DMS 273 (cell line): ENCODE data around the gene ATPAF1.
"Not testable (repeated sequence)": the region's sequence is repeated elsewhere in the genome, so short reads cannot be mapped to it uniquely, and the experiment has no call there.

Source experiments
- DNase-seq: peaks from one replicate; lab custom pipeline; 2025; ENCODE audit not compliant: unreplicated experiment; lab: John Stamatoyannopoulos, UW

ATPAF1 gene

DNA sequence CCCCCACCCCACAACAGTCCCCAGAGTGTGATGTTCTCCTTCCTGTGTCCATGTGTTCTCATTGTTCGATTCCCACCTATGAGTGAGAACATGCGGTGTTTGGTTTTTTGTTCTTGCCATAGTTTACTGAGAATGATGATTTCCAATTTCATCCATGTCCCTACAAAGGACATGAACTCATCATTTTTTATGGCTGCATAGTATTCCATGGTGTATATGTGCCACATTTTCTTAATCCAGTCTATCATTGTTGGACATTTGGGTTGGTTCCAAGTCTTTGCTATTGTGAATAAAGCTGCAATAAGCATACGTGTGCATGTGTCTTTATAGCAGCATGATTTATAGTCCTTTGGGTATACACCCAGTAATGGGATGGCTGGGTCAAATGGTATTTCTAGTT lies 17.0 kb downstream of the ATPAF1 start:
- not testable (repeated sequence) for DNase-seq

DNA sequence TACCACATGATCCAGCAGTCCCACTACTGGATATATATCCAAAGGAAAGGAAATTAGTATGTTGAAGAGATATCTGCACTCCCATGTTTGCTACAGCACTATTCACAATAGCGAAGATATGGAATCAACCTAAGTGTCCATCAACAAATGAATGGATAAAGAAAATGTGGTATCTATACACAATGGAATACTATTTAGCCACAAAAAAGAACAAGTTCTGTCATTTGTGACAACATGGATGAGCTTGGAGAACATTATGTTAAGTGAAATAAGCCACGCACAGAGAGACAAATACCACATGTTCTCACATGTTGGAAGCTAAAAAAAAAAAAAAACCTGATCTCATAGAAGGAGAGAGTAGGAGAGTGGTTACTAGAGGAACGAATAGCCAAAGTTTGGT lies 17.7 kb downstream of the ATPAF1 start:
- no peak for DNase-seq

DNA sequence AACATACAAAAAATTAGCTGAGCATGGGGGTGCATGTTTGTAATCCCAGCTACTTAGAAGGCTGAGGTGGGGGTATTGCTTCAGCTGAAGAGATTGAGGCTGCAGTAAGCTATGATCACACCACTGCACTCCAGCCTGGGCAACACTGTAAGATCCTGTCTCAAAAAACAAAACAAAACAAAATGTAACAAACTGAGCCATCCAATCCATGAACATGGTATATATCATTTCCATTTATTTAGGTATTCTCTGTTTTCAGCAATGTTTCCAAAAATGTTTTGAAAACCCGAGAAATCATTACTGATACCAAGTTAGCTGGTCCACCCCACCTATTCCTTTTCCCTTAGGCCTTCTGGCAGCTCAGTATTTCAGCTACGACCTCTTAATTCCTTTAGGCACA lies 18.4 kb downstream of the ATPAF1 start:
- no peak for DNase-seq

DNA sequence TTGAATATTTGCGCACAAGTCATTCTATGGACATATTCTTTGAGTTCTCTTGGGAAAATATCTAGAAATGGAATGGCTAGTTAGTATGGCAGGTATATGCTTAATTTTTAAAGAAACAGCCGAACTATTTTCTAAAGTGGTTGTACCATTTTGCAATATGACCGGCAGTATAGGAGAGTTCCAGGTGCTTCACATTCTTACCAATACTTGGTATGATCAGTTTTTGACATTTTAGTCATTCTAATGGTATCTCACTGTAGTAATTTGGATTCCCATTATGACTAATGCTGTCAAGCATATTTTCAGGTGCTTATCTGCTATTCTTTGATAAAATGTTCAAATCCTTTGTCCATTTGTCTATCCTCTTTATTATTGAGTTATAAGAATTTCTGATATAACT lies 20.6 kb downstream of the ATPAF1 start:
- no peak for DNase-seq

DNA sequence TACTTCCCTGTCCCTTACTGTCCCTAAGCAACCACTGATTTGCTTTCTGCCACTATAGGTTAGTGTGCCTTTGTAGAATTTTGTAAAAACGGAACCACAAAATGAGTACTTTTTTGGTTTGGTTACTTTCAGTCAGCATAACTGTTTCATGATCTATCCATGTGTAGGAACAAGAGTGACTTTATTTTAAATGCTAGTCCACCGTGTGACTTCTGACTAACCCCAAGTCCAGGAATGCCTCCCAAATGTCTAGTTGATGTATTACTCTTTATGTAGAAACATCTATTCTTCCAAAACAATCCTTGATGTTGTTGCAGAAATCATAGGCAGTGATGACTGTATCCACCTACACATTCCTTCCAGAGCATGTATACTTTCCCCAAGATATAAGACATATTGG lies 21.3 kb downstream of the ATPAF1 start:
- no peak for DNase-seq

DNA sequence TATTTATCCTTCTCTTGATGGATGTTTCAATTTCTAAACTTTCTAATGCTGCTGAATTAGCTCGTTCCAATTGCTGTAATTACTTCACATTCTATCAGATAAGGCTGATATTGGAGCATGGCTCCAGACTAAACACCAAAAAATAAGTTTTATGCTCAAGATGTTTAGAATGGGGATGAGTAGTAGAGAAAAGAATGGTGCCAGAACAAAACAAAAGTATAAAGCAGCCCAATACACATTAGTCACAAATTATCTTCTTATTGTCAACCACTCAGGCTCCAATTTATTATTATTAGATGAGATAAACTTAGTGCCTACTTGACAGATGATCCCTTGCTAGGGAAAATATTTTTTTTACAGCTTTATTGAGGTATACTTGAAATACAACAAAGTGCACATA lies 21.8 kb downstream of the ATPAF1 start:
- DNase-seq = no peak

DNA sequence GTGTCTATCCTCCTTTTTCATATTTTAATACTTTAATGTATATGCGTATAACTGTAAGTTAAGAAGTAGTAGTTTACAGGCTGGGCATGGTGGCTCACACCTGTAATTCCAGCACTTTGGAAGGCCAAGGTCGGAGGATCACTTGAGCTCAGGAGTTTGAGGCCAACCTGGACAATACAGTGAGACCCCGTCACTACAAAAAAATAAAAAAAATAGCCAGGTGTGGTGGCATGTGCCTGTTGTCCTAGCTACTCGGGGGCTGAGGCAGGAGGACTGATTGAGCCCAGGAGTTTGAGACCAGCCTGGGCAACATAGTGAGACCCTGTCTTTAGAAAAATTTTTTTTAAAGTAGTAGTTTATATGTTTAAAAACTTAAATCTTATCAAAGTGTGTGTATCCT lies 22.3 kb downstream of the ATPAF1 start:
- no peak for DNase-seq

DNA sequence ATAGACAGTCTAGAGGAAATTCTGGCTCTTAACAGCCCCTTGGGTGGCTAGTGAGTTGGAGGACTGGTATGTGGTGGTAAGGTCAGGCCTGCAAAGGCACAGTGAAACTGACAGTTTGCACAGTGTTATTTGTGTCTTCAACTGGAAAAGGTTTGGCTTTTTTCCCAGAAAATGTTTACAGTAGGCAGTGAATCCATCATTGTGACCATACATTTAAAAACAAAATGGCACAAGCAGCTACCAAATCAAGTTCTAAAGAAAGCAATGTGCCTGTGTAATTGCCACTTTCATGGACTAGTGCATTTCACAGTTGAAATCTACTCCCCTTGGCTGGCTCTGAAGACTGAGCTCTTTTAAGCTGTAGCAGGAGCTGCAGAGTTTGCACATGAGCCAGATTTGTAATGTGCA lies 24.8 kb downstream of the ATPAF1 start:
- peak; percentile 82 for DNase-seq

DNA sequence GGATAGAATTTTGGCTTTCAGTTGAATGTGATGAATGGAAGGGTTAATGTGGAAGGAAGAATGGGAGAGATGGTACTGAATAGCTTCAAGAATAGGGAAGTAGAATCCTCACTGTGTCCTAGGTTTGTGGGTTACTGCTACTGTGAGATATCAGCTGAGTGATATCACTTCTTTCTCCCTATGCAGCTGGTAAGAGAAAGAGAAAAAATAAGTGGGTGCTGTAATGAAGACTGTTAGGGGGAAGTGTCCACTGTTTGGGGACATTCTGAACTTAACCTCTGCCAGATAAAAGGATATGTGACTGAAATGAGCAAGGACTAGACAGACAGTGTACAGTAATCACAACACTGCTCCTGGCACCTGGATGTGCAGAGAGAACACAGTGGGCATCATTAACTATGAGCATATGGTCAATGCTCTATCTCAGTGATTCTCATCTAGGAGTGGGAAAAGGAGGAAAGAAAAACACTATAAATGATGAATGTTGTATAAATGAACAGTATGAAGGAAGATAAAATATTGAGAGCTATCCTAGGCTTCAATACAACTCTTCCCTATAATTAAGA lies 26.0 kb downstream of the ATPAF1 start:
- DNase-seq = no peak

DNA sequence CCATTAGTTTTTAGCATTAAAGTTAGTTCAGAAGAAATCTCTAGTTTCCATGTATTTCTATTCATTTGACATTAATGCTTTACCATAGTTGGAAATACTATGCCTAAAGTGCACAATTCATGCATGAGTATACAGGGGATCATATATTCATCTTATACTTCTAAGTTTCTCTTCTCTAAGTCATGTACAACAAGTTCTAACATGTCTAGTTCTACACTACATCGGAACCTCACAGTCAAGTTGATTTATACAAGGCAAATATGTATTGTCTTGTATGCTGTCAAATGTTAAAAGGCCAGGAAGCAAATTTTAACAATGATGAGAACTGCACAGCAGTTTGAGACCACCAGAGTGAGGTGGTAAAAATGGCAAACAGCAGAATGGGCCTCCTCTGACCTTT lies 28.6 kb downstream of the ATPAF1 start:
- no peak for DNase-seq

DNA sequence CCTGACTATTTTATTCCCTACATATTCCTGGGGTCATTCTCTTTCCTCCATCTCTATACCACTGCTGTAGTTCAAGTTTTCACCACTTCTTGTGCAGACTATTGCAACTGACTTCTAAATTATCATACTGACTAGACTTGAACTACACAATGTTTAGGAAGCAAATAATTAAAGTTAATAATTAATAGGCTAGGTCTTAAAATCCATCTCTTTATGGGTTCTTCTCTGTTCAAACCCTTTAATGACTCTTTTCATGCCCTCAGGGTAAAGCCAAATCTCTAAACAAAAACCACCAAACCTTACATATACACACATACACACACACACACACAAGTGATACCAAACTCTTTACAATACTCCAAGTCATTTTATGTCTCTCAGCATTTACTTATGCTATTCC lies 29.2 kb downstream of the ATPAF1 start:
- DNase-seq = no peak

DNA sequence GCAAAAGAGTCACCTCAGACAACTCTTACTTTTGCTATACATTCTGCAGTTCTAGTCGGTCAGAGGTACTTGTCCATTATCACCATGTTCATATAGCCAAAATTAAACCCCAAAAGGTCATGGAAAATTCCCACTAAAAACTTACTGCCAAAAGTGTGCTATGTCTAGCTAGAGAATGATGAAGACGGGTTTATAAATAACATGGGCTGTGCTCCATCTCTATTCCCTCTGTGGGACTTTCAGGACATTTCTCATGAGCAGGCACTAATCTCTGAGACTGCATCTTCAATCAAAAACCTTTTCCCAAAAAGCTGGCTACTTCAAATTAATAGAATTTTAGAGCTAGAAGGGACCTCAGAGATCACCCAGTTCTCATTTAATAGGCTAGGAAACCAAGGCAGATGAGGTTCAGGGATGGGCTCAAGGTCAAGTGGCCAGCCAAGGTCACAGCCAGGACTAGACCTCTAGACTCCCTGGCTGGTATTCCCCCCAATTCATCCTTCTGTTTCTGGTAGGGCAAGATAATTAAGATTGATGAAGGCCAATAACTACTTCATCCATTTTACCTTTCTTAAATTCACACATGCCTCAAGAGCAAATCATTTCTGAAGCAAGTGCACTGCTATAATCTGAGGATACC lies 30.6 kb downstream of the ATPAF1 start:
- DNase-seq = no peak

DNA sequence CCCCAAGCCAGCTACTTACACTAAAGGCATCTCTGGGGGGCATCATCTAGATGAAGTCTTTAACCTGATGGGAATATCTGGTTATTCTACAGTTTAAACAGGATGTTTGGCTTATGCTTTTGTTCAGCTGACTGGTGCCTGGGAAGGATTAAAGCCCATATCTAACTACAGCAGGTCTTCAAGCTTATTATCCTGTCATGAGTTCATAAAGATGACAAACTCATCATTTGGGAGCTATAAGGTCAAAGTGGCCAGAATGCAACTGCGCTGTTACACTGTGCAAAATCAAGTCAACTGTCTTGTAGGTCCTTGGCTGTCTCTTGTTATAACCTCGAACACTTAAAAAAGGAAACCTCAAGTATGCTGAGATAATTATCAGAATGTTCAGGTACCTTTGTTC lies 33.0 kb downstream of the ATPAF1 start:
- no peak for DNase-seq

DNA sequence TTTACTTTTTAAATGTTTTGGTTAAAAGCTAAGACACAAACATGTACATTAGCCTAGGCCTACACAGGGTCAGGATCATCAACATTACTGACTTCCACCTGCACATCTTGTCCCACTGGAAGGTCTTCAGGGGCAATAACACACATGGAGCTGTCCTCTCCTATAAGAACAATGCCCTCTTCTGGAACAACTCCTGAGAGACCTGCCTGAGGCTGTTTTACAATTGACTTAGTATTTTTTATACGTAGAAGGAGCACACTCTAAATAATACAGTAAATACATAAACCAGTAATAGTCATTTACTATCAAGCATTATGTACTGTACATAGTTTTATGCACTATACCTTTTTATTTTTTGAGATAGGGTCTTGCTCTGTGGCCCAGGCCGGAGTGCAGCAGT lies 37.4 kb downstream of the ATPAF1 start:
- DNase-seq = no peak

DNA sequence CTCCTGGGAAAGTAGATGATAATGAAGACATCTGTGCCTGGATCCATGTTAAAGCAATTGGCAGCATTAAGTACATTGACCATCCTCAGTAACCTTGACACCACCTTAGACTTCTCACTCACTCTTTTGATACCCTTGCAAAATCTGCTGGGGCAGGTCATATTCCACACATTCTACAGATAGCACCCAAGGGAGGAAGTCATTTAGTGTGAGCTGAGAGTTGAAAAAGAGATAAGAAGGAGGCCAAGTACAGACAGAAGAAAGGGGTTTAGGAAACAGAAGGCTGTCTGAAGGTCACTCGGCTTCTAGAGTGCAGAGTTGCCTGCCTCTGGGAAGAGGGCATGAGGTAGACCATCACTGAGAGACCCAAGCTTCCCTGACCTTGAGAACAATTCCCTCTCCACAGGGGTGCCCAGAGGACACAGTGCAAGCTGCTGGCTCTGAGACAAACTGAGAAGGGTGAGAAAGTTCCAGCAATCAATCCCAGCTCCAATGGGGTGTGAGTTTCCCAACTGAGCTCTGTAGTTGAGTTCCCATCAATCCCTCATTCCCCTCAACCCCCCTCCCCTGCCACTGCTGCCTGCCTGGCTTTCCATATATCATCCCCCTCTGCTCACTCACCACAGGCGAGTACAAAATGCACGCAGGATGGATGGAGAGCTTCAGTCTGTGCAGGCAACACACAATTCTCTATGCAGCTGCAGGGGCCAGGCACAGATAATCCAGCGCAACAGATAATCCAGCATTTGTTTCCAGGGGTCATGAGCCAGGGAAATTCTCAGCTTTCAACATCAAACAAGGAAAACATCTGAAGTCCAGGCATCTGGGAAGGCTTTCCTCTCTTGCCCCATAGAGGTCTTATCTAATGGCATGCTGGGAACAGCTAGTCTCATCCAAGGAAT lies 44.2 kb downstream of the ATPAF1 start:
- no peak for DNase-seq

DNA sequence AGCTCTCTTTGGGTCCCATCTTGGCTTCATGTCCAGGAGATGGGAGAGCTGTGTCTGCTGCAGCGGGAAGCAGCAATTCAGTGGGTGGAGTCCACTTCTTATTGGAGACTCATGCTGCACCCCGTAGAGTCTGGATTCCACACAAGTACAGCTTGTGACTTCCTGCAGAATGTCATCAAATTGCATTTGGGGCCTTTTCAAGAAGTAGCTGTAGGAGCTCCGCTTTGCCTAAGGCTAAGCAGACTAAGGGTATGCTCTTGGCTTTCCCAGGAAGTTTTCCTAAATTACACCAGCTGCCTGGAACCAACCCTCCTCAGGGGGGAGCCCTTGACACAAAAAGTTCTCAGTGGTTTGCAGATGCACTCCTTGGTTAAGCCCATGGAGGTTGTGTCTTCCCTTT lies 45.8 kb downstream of the ATPAF1 start:
- DNase-seq = peak; percentile 64

DNA sequence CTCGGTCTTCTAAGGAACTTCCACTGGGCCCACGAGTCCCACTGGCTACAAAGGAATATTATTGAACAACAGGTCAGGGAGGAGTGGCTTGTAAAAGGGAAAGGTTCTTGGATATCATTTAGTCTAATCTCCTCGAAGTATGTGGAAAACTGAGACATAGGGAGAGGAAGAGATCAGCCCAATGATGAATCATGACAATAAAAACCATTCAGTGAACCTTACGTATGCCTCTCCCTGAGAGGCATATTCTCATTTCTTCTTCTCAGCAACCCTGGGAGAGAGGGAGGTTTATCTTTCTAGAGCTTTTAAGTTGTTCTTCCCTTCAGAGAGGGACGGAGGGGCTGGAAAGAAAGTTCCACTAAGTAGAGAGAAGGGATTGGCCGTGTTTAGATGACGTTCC lies 46.2 kb downstream of the ATPAF1 start:
- DNase-seq = no peak

DNA sequence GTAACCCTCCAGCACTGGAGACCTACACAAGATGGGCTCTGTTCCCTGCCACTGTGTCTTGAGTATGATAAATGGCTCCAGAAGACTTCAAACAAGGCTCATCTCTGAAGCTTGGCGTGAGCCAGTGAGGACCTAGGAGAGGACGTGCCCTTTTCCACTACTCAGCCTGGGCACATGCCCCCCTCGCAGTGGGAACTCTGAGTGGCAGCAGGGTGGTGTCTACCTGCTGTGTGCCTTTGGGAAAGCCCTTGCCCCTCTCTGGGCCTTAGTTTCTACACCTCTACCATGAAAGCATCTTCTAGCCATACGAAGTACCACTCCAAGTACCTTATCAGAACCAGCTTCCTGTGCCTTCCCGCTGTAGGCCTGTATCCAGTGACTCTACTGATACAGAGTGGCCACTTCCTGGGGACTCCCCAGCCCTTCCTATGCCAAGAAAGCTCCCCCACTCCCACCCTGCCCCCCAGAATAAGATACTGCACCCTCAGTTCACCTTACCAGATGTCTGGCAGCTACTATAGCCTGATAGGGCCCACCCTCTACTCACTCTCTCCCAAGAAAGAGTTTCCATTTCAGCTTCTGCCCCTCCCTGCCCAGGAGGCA lies 48.4 kb downstream of the ATPAF1 start:
- no peak for DNase-seq

DNA sequence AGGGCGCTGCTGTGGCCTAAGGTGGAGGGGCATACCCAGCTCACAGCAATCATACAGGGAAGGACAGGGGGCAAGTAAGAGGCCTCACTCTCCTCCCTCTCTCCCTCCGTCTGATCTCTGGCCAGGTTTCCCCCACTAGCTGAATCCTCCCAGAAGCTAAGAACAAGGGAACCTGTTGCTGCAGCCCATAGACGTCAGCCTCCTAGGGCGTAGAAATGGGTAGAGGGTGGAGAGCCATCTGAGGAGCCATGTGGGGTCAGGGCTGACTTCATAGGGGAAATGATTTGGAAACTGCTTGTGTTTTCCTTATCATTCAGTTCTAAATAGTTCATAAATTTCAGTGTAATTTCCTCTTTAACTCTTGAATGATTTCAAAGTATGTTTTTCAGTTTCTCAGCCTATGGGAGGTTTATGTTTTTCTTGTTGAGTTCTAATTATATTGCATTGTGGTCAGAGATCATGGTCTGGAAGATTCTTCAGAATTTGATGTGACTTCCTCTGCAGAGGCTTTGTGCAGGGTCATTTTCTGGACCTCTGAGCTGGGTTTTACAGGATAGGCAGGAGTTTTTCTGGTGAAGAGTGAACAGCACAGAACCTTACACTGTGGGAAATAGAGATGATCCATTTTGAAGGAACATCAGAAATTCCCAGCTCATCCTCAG lies 49.3 kb downstream of the ATPAF1 start:
- no peak for DNase-seq

DNA sequence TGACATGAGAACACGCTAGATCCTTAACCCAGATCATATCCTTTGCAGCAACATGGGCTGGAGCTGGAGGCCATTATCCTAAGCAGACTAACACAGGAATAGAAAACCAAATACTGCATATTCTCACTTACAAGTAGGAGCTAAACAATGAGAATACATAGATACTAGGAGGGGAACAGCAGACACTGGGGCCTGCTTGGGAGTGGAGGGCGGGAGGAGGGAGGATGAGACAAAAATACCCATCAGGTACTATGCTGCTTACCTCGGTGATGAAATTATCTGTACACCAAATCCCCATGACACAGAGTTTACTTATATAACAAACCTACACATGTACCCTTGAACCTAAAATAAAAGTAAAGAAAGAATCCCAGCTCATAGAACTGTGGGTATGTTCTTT lies 50.3 kb downstream of the ATPAF1 start:
- DNase-seq = no peak

DNA sequence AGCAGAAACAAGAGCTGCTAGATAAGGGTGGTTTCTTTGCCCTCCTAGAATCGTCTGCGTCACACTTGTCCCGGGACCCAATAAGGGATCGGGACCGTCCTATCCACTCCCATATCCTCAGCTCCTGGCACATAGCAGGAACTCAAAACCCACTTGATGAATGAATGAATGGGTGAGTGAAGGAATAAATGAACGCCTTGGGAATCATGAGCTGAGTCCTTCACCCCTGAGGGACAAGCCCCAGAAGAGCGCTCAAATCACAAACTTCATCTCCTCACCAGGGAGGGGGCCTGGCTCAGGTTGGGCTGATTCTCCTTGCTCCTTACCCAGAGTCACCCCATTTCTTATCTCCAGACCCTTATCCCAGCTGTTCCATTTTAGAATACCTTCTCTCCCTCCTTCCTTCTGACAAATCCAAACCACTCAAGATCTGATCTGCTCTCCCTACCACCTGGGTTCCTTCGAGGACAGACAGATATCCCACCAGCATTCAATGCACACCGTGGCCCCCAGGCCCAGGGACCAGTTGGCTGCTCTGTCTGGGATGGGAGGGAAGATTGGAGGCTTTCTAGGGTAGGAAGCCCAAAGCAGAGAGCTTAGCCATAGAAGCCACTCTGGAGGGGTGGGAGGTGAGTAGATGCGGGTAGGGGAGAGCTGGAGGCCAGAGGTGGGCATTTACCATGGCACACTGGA lies 50.9 kb downstream of the ATPAF1 start:
- no peak for DNase-seq
